Prostate gland (tissue), 2 donors: Measurements from ENCODE around the gene ITGA6.
A peak's percentile ranks its signal among the peaks of the same experiment; 100 is the strongest.

Experiments used
- CTCF ChIP-seq, 4 experiments: fragments of 200-600 bp in 2 of 4; fragments of 450-650 bp in 2 of 4; sonication (generic) in 2 of 4; IDR thresholded peaks; 1 replicate in 3 of 4; 2 replicates in 1 of 4; pipeline ENCODE4 v1.5.1; 2016 to 2019; ENCODE audit warnings: antibody characterized with exemption in 4 of 4, mild to moderate bottlenecking in 2 of 4, moderate library complexity in 2 of 4
- POLR2A ChIP-seq: fragments of 450-650 bp; IDR thresholded peaks from one replicate; pipeline ENCODE4 v1.6.1; 2016; ENCODE audit warnings: antibody characterized with exemption, mild to moderate bottlenecking
- POLR2AphosphoS5 ChIP-seq: sonication (generic); formaldehyde crosslinking; IDR thresholded peaks from one replicate; pipeline ENCODE4 v1.6.1; 2017; ENCODE audit warnings: antibody characterized with exemption

- TF ChIP-seq CTCF (IDR thresholded peaks at IDR 0.05) (no peak), POLR2A (no peak), POLR2AphosphoS5 (peak; percentile 50)
Observed at GRCh38 chr2:172394002-172394401, 33.4 kb upstream of the ITGA6 start.
